Measurements from ENCODE around the gene CBLN1.

GRCh38 chr16:49330562-49331201 is 49.0 kb upstream of the CBLN1 start:
- TF ChIP-seq POLR2AphosphoS5 (IDR thresholded peaks at IDR 0.05) = no peak
- TF ChIP-seq CTCF (IDR thresholded peaks at IDR 0.05; ENCODE audit: poor library complexity, severe bottlenecking) = no peak
- no peak for TF ChIP-seq RAD21 (conservative IDR thresholded peaks at IDR 0.05)
- no peak for TF ChIP-seq REST (IDR thresholded peaks at IDR 0.05; ENCODE audit: borderline replicate concordance)
- TF ChIP-seq EP300 (conservative IDR thresholded peaks at IDR 0.05; ENCODE audit: poor library complexity, severe bottlenecking) = no peak
- no peak for TF ChIP-seq EZH2 (IDR thresholded peaks at IDR 0.05; ENCODE audit: borderline replicate concordance, insufficient read depth, low read length, poor library complexity, severe bottlenecking)

Data from neural cell (in vitro differentiated cells).